Mucosa of descending colon (tissue), 3 donors: ENCODE data around the gene COL12A1. TPM values are rescaled to one million over a fixed set of nuclear protein-coding genes. Genes with fewer than 3 reads are reported as not detected.

Source experiments
- ATAC-seq: fragments of 200-7000 bp; cut with Tn5 transposase; one replicate; pipeline ENCODE4 v1.9.1; 2020; ENCODE audit warnings: mild to moderate bottlenecking, moderate library complexity
- DNase-seq, 3 donors: peaks; one replicate each; pipeline ENCODE4 v3.0.0-alpha.2; 2020
- H3K36me3 ChIP-seq: fragments of 200-600 bp; one replicate; pipeline ENCODE4 v1.8.0; 2021; ENCODE audit warnings: low read depth, mild to moderate bottlenecking
- H3K4me1 ChIP-seq: fragments of 200-600 bp; one replicate; pipeline ENCODE4 v1.8.0; 2021; ENCODE audit warnings: low read depth, mild to moderate bottlenecking
- H3K4me3 ChIP-seq: fragments of 200-600 bp; one replicate; pipeline ENCODE4 v1.8.0; 2021; ENCODE audit warnings: mild to moderate bottlenecking
- H3K9me3 ChIP-seq: fragments of 200-600 bp; one replicate; pipeline ENCODE4 v1.8.0; 2021; ENCODE audit warnings: mild to moderate bottlenecking
- CTCF ChIP-seq: fragments of 200-600 bp; IDR thresholded peaks from one replicate; pipeline ENCODE4 v1.8.0; 2022; ENCODE audit warnings: antibody characterized with exemption, mild to moderate bottlenecking
- intact Hi-C, 2 donors: fragments of 100-400 bp; cut with DNase I in 1 of 2; cut with micrococcal nuclease in 1 of 2; formaldehyde crosslinking; loops; one replicate each; pipeline versions ENCODE4 v1.11.0 to v1.11.1; 2022; cut with DNase I, micrococcal nuclease
- total RNA-seq, 3 donors: library from RNA; stranded (reverse); fragmentation: NEBNext Ultra II Directional in 2 of 3; extraction: Animal tissue kit (Norgen Biotek cat#: 25700) in 2 of 3; gene quantifications; one replicate each; pipeline versions ENCODE4 v1.2.1 to v1.2.4, GENCODE V29; 2021 to 2023
- donor health status: DM: no; HTN: no; CAD: no; lungs with moderate emphysema.
- donor health status: DM: no; HTN: no; CAD: no.
- donor health status: DM: no; HTN: yes; CAD: no.

Gene COL12A1
- total RNA-seq, 3 donors from 2014 or later = 6.1 to 80.9 (median 15.7) TPM

GRCh38 chr6:75211920-75212590 lies 6.2 kb upstream of the COL12A1 start:
- H3K4me3 ChIP-seq = no peak overlapping the region
- ATAC-seq = peak; percentile 78
- peak in 1 of 3 donors; percentile 23 for DNase-seq

GRCh38 chr6:75210885-75211739 lies 5.3 kb upstream of the COL12A1 start:
- Histone ChIP-seq H3K4me1 (peaks cover 19% of the 10 kb centered on the region), H3K36me3 (no peaks in the 10 kb centered on the region), H3K4me3 (no peak overlapping the region), H3K9me3 (no peaks in the 10 kb centered on the region)
- peak; percentile 59 for TF ChIP-seq CTCF
- ATAC-seq (peak; percentile 30), DNase-seq (peak in 1 of 3 donors; percentile 85)
- intact Hi-C loops = loop anchor here in 1 of 2 donors (5.0 to 10.0 kb wide), 3 partner anchors 1119 to 1476 kb away; no protein-coding TSS in a partner anchor

More at GRCh38 chr6:75211920-75212590, 6.2 kb upstream of the COL12A1 start:
- intact Hi-C loops = loop anchor here in 1 of 2 donors (5.0 to 10.0 kb wide), 3 partner anchors 1120 to 1477 kb away; no protein-coding TSS in a partner anchor
- H3K4me1 ChIP-seq = peaks cover 16% of the 10 kb centered on the region
- H3K9me3 ChIP-seq = no peaks in the 10 kb centered on the region
- no peaks in the 10 kb centered on the region for H3K36me3 ChIP-seq
- no peak for TF ChIP-seq CTCF

GRCh38 chr6:75209184-75209723 lies 3.4 kb upstream of the COL12A1 start:
- intact Hi-C loops = loop anchor here (10.0 kb wide), 2 partner anchors 1114 to 1244 kb away; no protein-coding TSS in a partner anchor
- H3K9me3 ChIP-seq = no peaks in the 10 kb centered on the region
- no peak for DNase-seq
- no peak for ATAC-seq
- no peak overlapping the region for H3K4me3 ChIP-seq
- H3K36me3 ChIP-seq = no peaks in the 10 kb centered on the region
- TF ChIP-seq CTCF = no peak
- H3K4me1 ChIP-seq = peaks cover 27% of the 10 kb centered on the region

- peak; percentile 78 to 90 (median 86) for DNase-seq
- peaks cover 27% of the 10 kb centered on the region for H3K4me1 ChIP-seq
These were observed 2.7 kb upstream of the COL12A1 start for GRCh38 chr6:75208298-75209183.

More at GRCh38 chr6:75208298-75209183, 2.7 kb upstream of the COL12A1 start:
- peak; percentile 76 for TF ChIP-seq CTCF
- peak; percentile 77 for ATAC-seq
- intact Hi-C loops = loop anchor here (10.0 kb wide), 2 partner anchors 1114 to 1244 kb away; no protein-coding TSS in a partner anchor
- no peak overlapping the region for H3K4me3 ChIP-seq
- no peaks in the 10 kb centered on the region for H3K36me3 ChIP-seq
- H3K9me3 ChIP-seq = no peaks in the 10 kb centered on the region
